Amniotic stem cell (primary cell): ENCODE measurements around the gene ZC3H7B.
"Not testable (repeated sequence)": the region's sequence is repeated elsewhere in the genome, so short reads cannot be mapped to it uniquely, and the experiment has no call there.

Experiments used
- DNase-seq: peaks from one replicate; lab custom pipeline; 2025; lab: John Stamatoyannopoulos, UW

ZC3H7B gene

DNA sequence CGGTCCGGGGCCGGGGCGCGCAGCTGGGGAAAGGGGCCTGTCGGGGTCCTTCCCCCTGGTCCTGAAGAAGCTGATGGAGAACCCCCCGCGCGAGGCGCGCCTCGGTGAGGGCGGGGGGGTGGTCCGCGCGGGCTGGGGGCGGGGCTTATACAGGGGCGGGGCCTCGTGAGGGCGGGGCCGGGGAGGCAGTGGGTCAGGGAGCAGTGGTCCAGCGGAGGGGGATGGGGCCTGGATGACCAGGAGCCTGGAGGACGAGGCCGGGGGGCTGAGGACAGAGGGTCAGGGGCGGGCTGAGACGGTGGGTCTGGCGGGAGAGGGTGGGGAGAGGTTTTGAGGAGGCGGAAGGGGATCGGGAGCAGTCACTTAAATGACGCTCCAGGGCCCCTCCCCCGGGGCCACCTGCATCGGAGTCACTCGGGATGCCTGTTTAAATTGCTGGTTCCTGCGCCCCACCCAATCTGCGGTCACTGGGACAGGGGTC lies 80.8 kb downstream of the ZC3H7B start:
- no peak for DNase-seq

- no peak for DNase-seq
Observed at GRCh38 chr22:41382610-41383009, 81.3 kb downstream of the ZC3H7B start.

DNA sequence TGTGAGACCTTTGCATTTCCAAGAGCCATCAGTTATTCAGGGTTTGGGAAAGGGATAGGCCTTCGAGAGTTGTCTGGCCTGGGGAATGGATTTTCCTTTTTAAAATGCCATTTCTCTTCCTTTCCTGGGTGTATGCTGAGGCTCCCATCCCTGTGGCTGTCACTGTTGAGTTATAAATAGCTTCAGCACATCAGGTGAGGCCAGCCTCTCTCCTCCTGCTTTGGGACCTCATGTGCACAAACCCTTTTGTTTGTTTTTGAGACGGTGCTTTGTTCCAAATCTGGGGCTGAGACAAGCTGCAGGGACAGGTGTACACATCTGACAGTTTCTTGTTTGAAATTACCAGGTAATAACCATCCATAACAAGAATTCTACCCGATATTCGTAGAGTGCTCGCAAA lies 81.8 kb downstream of the ZC3H7B start:
- no peak for DNase-seq

DNA sequence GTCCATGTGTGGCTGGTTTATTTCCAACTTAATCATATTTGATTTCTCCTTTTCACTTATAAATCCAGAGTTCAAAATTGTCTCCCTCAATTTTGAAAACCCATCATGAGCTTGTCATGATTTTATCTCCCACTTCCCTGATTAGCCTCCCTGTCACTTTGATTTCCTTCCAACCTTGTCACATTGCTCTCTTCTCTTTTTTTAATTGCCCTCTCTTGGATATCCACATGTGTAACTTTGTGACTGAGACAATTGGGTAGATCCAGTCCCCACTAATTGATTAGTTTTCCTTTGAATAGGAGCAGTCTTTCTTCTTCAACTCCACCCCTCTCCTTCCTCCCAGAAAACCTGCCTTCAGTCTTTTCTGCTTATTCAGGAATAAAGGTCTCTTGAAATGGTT lies 82.8 kb downstream of the ZC3H7B start:
- DNase-seq, result no peak

DNA sequence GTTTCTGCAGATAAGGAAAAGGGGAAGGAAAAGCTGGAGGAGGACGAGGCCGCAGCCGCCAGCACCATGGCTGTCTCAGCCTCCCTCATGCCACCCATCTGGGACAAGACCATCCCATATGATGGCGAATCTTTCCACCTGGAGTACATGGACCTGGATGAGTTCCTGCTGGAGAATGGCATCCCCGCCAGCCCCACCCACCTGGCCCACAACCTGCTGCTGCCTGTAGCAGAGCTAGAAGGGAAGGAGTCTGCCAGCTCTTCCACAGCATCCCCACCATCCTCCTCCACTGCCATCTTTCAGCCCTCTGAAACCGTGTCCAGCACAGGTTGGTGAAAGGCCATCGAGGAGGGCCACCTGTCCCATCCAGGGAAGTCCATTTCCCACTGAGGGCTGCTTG lies 86.0 kb downstream of the ZC3H7B start:
- no peak for DNase-seq

DNA sequence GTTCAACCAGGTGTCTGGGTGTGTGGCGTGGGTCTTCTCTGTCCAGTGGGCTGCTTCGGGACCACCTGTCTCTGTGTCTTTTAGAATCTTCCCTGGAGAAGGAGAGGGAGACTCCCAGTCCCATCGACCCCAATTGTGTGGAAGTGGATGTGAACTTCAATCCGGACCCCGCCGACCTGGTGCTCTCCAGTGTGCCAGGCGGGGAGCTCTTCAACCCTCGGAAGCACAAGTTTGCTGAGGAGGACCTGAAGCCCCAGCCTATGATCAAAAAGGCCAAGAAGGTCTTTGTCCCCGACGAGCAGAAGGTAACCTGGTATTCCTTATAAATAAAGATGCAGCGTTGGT lies 92.7 kb downstream of the ZC3H7B start:
- DNase-seq, result no peak

- no peak for DNase-seq
Observed at GRCh38 chr22:41395531-41396240, 94.4 kb downstream of the ZC3H7B start.

DNA sequence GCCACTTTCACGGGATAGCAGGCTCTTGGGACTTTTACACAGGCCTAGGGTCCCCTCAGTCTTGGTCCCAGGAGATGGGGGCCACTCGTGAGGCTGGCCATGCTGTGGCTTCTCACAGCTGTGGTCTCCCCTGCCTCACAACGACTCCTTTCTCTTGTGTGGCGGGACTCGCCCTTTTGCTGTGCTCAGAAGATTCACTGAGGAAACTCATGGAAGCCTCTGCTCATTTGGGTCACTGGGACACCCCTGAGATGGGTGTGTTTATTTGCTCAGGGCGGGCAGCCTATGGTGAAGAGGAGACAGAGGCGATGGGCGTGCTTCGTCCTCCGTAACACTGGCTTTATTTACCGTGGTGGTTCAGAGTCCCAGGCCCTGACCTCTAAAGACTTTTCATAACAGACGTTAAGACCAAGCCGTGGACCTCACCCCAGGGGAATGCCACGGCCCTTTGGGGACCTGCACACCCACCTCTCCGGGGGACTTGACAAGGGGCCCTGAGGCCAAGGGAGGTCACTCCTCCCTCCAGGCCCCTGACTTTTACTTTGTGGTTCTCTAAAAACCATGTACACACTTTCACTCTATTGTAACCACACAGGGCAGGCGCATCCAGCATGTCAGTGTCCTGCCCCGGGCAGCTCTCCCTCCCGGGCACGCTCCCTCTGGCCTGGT lies 96.0 kb downstream of the ZC3H7B start:
- DNase-seq, result no peak

DNA sequence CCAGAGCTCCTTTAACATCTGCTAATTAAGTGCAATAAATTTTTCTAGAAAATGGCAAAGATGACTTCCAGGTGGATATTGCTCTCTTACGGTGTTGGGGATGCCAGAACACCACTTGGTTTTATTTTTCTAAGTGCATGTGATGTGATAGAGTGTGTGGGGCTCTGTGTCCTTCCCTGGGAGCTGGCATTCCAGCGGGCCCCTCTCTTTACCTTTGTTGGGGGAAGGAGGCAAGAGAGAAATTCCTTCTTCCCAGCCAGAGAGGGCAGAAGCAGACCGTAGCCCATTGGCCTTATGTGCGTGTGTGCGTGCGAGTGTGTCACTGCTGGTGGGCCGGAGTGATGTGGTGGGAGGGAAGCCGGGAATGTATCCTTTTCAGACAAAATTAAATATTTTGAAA lies 97.6 kb downstream of the ZC3H7B start:
- no peak for DNase-seq

GRCh38 chr22:41401781-41402648 lies 100.7 kb downstream of the ZC3H7B start:
- peak; percentile 75 for DNase-seq

GRCh38 chr22:41402851-41403250 lies 101.5 kb downstream of the ZC3H7B start:
- DNase-seq, result not testable (repeated sequence)

GRCh38 chr22:41403532-41404318 lies 102.4 kb downstream of the ZC3H7B start:
- DNase-seq, result peak; percentile 64

GRCh38 chr22:41405588-41405987 lies 104.3 kb downstream of the ZC3H7B start:
- DNase-seq, result no peak

DNA sequence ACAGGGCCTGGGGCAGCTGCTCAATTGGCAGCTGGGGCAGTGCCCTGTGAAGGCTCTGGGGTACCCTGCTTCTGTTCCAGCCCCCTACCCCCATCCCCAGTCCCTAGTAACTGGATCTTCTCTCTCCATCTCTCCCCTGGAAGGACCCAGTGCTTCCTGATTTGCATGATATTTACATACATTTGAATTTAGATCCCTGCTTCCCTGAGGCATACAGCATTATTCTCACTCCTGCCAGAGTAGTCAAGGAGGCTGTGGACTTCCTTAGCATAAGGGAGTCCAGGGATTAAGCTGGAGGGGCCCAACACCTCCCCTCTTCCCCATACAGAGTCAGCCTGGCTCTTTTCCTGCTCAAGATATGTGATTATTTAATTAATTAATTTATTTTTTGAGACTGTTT lies 105.1 kb downstream of the ZC3H7B start:
- DNase-seq, result no peak

- DNase-seq, result no peak
Observed at GRCh38 chr22:41407433-41407832, 106.1 kb downstream of the ZC3H7B start.

DNA sequence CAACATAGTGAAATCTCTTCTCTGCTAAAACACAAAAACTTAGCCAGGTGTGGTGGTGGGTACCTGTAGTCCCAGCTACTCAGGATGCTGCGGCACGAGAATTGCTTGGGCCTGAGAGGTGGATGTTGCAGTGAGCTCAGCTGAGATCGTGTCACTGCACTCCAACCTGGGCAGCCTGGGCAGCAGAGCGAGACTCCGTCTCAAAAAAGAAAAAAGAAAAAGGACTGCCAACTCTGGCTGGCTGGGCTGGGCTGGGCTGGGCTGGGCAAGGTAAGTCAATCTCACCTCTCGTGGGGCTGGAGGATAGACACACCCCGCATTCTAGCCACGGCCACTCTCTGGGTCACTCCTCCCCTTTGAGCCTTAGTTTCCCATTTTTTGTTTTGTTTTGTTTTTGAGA lies 107.3 kb downstream of the ZC3H7B start:
- no peak for DNase-seq
